GM18505 (cell line): ENCODE data around the gene IRAK3.
"Not testable (repeated sequence)": the region's sequence is repeated elsewhere in the genome, so short reads cannot be mapped to it uniquely, and the experiment has no call there.

Experiments
- ATAC-seq: cut with Tn5 transposase; IDR thresholded peaks from one replicate; pipeline ENCODE4 v1.9.1; 2021; ENCODE audit not compliant: unreplicated experiment
- POLR2A ChIP-seq: IDR thresholded peaks from 4 replicates; pipeline ENCODE4 v1.6.1; 2011; ENCODE audit warnings: borderline replicate concordance; ENCODE audit not compliant: insufficient read depth, insufficient read length; ENCODE audit errors: extremely low read depth

Gene IRAK3

DNA sequence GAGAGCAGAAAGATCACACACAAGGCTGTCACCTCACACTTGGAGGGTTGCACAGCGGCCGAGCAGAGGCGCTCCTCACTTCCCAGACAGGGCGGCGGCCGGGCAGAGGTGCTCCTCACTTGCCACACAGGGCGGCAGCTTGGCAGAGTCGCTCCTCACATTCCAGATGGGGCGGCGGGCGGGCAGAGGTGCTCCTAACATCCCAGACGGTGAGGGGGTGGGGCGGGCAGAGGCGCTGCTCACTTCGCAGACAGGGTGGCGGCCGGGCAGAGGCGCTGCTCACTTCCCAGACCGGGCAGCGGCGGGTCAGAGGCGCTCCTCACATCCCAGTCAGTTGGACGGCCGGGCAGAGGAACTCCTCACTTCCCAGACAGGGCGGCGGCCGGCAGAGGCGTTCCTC lies 28.3 kb upstream of the IRAK3 start:
- ATAC-seq, result no peak
- TF ChIP-seq POLR2A, result no peak

DNA sequence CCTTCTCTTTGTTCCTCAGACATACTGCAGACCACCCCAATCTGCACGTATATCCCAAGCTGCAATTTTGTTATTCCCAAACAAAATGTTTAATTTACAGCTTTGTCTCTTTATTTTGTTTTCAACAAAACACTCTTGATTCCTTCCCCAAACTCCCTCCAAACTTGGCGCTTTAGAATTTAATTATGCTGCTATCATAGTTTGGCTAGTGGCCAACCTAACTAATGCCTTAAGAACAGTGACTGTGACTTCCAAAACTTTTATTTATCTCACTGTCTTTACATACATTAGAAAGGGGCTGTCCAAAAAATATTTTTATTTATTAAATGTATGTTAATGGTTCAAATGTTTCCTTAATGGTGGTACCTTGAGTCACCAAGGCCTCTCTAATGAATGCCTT lies 26.3 kb upstream of the IRAK3 start:
- no peak for ATAC-seq
- no peak for TF ChIP-seq POLR2A

DNA sequence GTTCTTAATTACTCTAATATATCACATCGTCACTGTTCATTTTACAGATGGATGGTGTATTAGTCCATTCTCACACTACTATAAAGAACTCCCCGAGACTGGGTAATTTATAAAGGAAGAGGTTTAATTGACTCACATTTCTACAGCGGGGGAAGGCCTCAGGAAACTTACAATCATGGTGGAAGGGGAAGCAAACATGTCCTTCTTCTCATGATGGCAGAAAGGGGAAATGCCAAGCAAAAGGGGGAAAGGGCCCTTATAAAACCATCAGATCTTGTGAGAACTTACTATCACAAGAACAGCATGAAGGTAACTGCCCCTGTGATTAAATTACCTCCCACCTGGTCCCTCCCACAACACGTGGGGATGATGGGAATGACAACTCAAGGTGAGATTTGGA lies 25.7 kb upstream of the IRAK3 start:
- ATAC-seq, result no peak
- TF ChIP-seq POLR2A, result no peak

DNA sequence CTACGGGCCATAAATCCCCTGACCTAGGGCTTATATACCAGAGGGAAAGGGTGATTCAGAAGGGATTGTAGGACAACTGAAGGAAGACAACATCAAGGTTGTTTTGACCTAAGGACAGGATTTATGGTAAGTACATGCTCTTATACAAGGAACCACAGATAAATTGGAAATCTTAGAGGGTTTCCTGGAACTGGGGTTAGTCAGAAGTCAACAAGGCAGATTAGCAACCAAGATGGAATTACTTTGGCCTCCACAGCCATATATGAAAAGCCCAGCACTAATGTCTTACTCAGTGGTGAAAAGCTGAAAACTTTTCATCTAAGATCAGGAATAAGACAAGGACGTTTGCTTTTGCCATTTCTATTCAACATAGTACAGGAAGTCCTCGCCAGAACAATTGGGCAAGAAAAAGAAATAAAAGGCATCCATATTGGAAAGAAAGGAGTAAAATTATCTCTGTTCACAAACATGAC lies 24.6 kb upstream of the IRAK3 start:
- TF ChIP-seq POLR2A, result no peak
- no peak for ATAC-seq

DNA sequence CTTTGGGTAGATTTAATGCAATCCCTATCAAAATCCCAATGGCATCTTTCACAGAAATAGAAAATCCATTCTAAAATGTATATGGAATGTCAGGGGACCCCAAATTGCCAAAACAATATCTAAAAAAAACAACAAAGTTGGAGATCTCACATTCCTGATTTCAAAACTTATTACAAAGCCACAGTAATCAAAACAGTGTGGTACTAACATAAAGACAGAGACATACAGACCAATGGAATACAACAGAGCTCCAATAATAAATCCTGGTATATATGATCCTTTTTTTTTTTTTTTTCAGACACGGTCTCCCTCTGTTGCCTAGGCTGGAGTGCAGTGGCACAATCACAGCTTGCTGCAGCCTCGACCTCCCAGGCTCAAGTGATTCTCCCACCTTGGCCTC lies 23.9 kb upstream of the IRAK3 start:
- no peak for ATAC-seq
- no peak for TF ChIP-seq POLR2A

DNA sequence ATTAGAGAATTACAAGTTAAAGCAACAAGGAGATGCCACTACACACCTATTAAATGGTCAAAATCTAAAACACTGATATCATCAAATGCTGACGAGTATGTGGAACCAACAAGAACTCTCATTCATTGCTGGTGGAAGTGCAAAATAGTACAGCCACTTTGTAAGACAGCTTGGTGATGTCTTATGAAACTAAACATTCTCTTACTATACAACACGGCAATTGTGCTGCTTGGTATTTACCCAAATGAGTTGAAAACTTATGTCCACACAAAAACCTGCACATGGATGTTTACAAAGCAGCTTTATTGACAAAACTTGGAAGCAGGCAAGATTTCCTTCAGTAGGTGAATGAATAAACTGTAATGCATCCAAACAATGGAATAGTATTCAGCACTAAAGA lies 22.5 kb upstream of the IRAK3 start:
- TF ChIP-seq POLR2A, result no peak
- ATAC-seq, result no peak

DNA sequence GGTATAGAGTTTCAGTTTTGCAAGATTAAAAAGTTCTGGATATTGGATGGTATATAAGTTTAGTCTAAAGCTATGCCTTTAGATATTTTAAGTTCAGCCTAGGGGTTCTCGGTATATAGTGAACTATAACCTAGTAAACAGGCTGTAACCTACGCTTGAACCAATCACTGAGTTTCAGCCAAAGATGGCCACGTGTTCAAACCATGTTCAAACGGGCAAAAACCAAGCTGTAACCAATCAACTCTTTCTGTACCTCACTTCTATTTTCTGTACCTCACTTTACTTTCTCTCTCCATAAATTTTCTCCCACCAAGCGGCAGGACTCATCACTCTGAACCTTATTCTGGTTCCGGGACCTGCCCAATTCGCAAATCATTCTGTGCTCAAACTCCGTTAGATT lies 20.6 kb upstream of the IRAK3 start:
- no peak for TF ChIP-seq POLR2A
- ATAC-seq, result no peak

DNA sequence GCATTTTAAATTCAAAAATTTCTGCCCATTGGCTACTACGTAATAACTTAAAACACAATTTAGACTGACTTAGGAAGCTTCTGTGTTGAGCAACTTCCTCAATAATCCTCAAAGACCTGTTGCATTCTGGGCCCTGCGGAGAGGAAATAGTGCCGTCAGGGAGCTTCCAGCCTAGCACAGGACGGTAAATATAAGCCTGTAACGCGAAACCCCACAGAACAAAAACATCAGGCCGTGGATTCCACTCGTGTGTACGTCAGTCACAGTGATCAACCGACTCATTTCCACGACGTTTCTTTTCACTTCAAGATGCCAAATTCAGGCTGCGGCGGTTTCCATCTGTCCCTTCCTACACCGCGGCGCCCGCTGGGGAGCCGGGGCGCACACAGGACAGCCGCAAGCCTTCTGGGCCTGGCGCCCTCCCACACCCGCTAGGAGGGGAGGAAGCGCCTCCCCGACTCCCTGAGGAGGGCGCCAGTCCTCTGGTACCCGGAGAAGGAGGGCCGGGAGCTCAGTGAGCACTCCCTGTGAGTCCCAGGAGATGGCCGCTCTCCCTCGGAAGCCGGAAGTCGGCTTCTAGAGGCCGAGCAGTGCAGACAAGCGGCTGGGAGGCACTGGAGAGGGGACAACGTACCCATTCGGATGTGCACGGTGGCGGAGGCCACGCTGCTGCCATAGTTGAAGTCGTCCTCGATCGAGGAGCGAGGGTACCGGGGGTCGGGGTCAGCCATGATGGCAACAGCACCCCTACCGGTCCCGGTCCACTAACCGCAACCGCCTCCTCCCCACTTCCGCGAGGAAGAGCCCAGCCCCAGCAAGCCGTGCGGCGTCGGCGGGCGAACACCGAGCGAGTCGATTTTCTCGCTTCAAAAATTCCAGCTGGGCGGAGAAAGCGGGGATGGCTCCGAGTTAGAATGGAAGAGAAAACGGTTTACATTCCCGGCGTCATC lies 19.5 kb upstream of the IRAK3 start, which contains the start of gene TMBIM4:
TMBIM4 (minus strand) TSS at position 776 of the 950 bp plus-strand sequence; CDS start at position 731, 45 bp downstream.
- ATAC-seq, result peak; percentile 85
- TF ChIP-seq POLR2A, result peak; percentile 83

DNA sequence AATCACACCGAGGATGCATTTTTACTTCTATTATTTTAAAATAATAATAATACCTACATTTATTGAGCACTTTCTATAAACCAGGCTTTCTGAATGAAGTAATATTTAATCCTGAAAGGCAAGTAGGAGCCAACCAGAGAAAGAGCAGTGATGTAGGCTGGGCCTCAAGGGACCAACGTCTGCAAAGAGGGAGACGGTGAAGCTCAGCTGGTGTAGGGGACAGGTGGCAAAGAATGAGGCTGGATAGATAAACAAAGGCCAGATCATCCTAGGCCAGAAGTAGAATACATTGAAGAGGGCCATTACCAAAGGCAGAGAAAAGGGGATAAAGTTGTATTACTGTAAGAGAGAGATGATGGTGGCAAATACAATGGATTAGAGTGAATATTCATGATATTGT lies 18.4 kb upstream of the IRAK3 start:
- TF ChIP-seq POLR2A, result no peak
- no peak for ATAC-seq

DNA sequence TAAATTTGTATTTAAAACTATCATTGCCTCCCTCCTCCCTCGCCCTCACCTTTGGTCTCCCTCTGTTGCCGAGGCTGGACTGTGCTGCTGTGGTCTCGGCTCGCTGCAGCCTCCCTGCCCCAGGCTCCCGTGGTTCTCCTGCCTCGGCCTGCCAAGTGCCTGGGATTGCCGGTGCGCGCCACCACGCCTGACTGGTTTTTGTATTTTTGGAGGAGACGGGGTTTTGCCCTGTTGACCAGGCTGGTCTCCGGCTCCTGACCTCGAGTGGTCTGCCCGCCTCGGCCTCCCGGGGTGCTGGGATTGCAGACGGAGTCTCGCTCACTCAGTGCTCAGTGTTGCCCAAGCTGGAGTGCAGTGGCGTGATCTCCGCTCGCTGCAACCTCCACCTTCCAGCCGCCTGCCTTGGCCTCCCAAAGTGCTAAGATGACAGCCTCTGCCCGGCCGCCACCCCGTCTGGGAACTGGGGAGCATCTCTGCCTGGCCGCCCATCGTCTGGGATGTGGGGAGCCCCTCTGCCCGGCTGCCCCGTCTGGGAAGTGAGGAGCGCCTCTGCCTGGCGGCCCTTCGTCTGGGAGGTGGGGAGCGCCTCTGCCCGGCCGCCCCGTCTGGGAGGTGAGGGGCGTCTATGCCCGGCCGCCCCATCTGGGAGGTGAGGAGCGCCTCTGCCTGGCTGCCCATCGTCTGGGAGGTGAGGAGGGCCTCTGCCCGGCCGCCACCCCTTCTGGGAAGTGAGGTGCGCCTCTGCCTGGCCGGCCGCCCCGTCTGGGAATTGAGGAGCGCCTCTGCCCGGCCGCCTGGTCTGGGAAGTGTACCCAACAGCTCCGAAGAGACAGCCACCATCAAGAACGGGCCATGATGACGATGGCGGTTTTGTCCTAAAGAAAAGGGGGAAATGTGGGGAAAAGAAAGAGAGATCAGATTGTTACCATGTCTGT lies 14.4 kb upstream of the IRAK3 start:
- ATAC-seq, result not testable (repeated sequence)

DNA sequence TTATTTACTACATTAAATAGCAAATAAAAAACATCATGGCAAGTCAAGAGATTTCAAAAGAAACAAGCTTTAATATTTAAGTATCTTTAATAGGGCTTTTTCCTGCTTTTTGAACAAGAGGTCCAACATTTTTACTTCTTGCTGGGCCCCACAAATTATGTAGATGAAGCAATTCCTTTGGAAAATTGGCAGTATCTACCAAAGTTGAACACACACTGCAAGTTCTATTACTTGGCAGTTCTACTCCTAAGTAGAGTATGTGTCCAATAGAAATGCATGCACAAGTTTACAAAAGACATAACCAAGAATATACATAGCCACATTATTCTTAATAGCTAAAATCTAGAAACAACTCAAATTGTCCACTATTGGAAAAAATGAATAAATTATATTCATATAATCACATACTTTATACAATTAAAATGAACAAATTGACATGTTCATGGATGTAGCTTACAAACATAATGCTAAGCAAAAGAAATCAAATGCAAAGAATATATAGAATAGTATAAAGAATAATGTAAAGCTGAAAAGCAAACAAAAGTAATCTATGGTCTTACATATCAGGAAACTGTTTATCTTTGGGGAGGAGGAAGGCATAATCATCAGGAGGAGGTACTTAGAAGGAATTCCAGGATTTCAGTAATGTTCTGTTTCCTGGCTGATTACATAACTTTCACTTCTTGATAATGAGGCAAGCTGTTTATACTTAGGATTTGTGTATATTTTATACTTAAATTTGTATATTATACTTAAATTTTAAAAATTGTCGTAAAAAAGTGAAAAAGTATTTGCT lies 12.7 kb upstream of the IRAK3 start:
- TF ChIP-seq POLR2A, result no peak
- ATAC-seq, result no peak

DNA sequence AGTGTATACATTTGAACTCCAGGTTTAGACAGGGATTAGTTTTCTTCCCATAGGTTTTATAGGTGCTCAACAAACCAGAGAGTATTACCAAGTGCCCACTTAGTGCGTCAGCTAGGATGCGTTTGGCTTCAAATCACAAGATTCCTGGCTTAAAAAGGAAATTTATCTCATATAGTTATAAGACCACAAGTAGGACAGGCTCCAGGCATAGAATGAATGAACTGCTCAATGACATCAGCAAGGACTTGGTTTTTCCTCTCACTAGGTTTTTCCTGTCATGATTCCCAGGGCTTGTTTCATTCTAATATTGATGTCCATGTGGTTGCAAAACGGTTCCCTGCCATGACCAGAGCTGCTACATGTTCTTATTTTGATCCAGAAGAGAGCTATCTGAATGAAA lies 6.1 kb upstream of the IRAK3 start:
- TF ChIP-seq POLR2A, result no peak
- no peak for ATAC-seq

DNA sequence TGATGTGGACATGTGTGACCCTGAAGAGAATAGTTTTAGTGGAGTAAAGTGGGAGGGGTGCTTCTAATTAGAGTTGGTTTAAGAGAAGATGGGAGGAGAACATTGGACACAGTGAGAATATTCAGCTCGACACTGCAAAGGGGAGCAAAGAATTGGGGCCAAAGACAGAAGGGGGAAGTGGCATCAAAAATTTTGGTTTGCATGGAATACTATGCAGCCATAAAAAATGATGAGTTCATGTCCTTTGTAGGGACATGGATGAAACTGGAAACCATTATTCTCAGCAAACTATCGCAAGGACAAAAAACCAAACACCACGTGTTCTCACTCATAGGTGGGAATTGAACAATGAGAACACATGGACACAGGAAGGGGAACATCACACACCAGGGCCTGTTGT lies 4.2 kb upstream of the IRAK3 start:
- ATAC-seq, result not testable (repeated sequence)

DNA sequence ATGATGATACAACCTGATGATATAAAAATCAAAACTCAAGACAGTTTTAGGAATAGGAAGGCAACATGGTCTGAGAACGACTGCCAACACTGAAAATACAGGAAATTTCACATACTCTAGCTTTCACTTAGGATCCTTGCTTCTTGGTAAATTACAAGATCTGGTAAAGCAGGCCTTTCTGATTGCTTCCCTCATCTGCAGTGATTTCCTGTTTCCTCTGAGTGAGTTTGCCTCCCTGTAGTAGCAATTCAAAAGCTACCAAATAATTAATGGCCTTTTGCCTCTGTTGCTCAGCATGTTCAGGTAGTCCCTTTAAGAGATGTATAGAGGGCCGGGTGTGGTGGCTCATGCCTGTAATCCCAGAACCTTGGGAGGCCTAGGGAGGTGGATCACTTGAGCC lies 2.0 kb upstream of the IRAK3 start:
- ATAC-seq, result no peak
- no peak for TF ChIP-seq POLR2A

DNA sequence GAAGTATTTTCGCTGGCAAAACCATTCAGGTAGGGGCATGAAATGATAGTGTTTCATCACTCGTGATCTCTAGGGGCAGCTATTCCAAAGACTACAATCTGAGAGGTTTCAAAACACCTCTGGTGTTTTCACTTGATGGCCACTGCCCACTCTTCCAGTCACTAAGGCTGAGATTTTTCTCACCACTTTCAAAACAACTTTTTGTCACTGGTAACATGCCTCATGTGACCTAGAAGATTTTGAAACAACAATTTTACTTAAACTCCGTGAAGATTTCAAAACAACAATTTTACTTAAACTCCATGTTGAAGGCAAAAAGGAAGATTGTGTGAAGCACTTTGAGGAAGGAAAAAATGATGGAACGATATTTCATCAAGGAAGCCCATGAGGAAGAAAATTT lies 1.2 kb upstream of the IRAK3 start:
- TF ChIP-seq POLR2A, result no peak
- no peak for ATAC-seq
